H1 (cell line): ENCODE data around the gene DSP.

Experiments
- CTCF ChIP-seq, 3 experiments: IDR thresholded peaks; 1 replicate in 2 of 3; 2 replicates in 1 of 3; pipeline versions ENCODE4 v1.5.1 to v1.6.1; 2011; ENCODE audit warnings: low read length in 3 of 3, mild to moderate bottlenecking in 3 of 3, inconsistent platforms in 2 of 3, low read depth in 1 of 3, moderate library complexity in 1 of 3; ENCODE audit not compliant: insufficient read depth in 1 of 3; ENCODE audit errors: control extremely low read depth in 1 of 3
- EP300 ChIP-seq, 2 experiments: IDR thresholded peaks; 1 replicate in 1 of 2; 2 replicates in 1 of 2; pipeline ENCODE4 v1.6.1; 2011 to 2012; ENCODE audit warnings: low read depth in 2 of 2, low read length in 2 of 2, mild to moderate bottlenecking in 2 of 2, borderline replicate concordance in 1 of 2, inconsistent platforms in 1 of 2, moderate library complexity in 1 of 2
- KDM1A ChIP-seq: fragments of 200-600, 300-600 bp; sonication (generic); IDR thresholded peaks from 2 replicates; pipeline ENCODE4 v1.7.1; 2016; ENCODE audit warnings: mild to moderate bottlenecking, low read length, borderline replicate concordance
- RAD21 ChIP-seq, 2 experiments: IDR thresholded peaks in 1 of 2; conservative IDR thresholded peaks in 1 of 2; 2 replicates each; pipeline ENCODE4 v1.6.1; 2011; ENCODE audit warnings: low read depth in 2 of 2, low read length in 2 of 2, improper control_type of control experiment in 1 of 2, inconsistent platforms in 1 of 2, mild to moderate bottlenecking in 1 of 2, moderate library complexity in 1 of 2
- TAF1 ChIP-seq: IDR thresholded peaks from 2 replicates; pipeline ENCODE4 v1.6.1; 2011; ENCODE audit warnings: mild to moderate bottlenecking, low read depth, low read length
- YY1 ChIP-seq: IDR thresholded peaks from 2 replicates; pipeline ENCODE4 v1.6.1; 2011; ENCODE audit warnings: low read depth, mild to moderate bottlenecking, low read length

DNA sequence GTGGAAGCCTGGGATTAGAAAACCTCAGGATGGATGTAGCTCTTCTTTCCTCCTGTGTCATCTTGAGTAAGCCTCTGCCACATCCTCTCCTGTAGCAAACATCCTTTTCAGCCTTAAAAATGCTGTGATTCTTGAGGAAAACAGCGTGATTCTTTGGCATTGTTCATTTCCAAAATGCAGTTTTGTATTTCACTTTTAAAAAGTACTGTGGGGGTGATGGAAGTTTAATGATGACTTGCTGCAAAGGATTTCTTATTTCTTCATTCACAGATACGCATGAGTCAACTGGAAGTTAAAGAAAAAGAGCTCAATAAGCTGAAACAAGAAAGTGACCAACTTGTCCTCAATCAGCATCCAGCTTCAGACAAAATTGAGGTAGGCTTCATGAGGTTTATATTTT is 24.6 kb downstream of the DSP start:
- TF ChIP-seq CTCF (IDR thresholded peaks at IDR 0.05; ENCODE audit: control extremely low read depth in 1 of 3, insufficient read depth in 1 of 3, low read depth in 1 of 3, low read length in 3 of 3) (no peak), YY1 (no peak), RAD21 (IDR thresholded peaks at IDR 0.05 in 1 of 2, conservative IDR thresholded peaks at IDR 0.05 in 1 of 2; ENCODE audit: low read depth in 2 of 2, low read length in 2 of 2) (no peak), KDM1A (no peak), EP300 (IDR thresholded peaks at IDR 0.05; ENCODE audit: borderline replicate concordance in 1 of 2, low read depth in 2 of 2, low read length in 2 of 2) (no peak), TAF1 (no peak)
